ENCODE results near the gene SEMA3A. TPM values are rescaled to one million over a fixed set of nuclear protein-coding genes. Genes with fewer than 3 reads are reported as not detected.

Gene SEMA3A
- total and polyA plus RNA-seq, 8 donors = 6.1 to 32.5 (median 23.8) TPM

GRCh38 chr7:84177758-84178412 lies 16.7 kb downstream of the SEMA3A start:
- Histone ChIP-seq H3K9me3 (no peaks in the 10 kb centered on the region), H3K36me3 (no peaks in the 10 kb centered on the region), H3K27ac (no peak overlapping the region), H3K4me1 (no peaks in the 10 kb centered on the region), H3K4me3 (no peak overlapping the region), H3K27me3 (no peaks in the 10 kb centered on the region)
- intact Hi-C loops (cut with DNase I) = no loop called here
- DNase-seq = no peak
- no peak for TF ChIP-seq CTCF (IDR thresholded peaks at IDR 0.05)
- ATAC-seq = no peak

- Histone ChIP-seq H3K27ac (no peak overlapping the region), H3K9me3 (no peaks in the 10 kb centered on the region), H3K36me3 (no peaks in the 10 kb centered on the region), H3K4me3 (no peak overlapping the region), H3K4me1 (no peaks in the 10 kb centered on the region), H3K27me3 (no peaks in the 10 kb centered on the region)
- TF ChIP-seq CTCF (IDR thresholded peaks at IDR 0.05) = no peak
- ATAC-seq (no peak), DNase-seq (no peak)
- intact Hi-C loops (cut with DNase I) = no loop called here
Measured at GRCh38 chr7:84176716-84177115, 17.9 kb downstream of the SEMA3A start.

- DNase-seq = no peak
- no peak overlapping the region for H3K27ac ChIP-seq
- intact Hi-C loops (cut with DNase I) = no loop called here
- H3K9me3 ChIP-seq = no peaks in the 10 kb centered on the region
- TF ChIP-seq CTCF (IDR thresholded peaks at IDR 0.05) = no peak
- no peak overlapping the region for H3K4me3 ChIP-seq
- no peaks in the 10 kb centered on the region for H3K36me3 ChIP-seq
- no peak for ATAC-seq
- H3K4me1 ChIP-seq = no peaks in the 10 kb centered on the region
- no peaks in the 10 kb centered on the region for H3K27me3 ChIP-seq
Measured at GRCh38 chr7:84175461-84175860, 19.1 kb downstream of the SEMA3A start.

- H3K4me3 ChIP-seq = no peak overlapping the region
- intact Hi-C loops (cut with DNase I) = no loop called here
- ATAC-seq (no peak), DNase-seq (no peak)
- H3K27ac ChIP-seq = no peak overlapping the region
- H3K4me1 ChIP-seq = no peaks in the 10 kb centered on the region
- H3K27me3 ChIP-seq = no peaks in the 10 kb centered on the region
- no peaks in the 10 kb centered on the region for H3K36me3 ChIP-seq
- TF ChIP-seq CTCF (IDR thresholded peaks at IDR 0.05) = no peak
- H3K9me3 ChIP-seq = no peaks in the 10 kb centered on the region
Measured at GRCh38 chr7:84170646-84171045, 23.9 kb downstream of the SEMA3A start.

GRCh38 chr7:84162584-84162983 lies 32.0 kb downstream of the SEMA3A start:
- H3K9me3 ChIP-seq = no peaks in the 10 kb centered on the region
- no peak for DNase-seq
- intact Hi-C loops (cut with DNase I) = no loop called here

More at GRCh38 chr7:84162584-84162983, 32.0 kb downstream of the SEMA3A start:
- H3K27me3 ChIP-seq = no peaks in the 10 kb centered on the region
- no peaks in the 10 kb centered on the region for H3K4me1 ChIP-seq
- no peak for TF ChIP-seq CTCF (IDR thresholded peaks at IDR 0.05)
- no peak for ATAC-seq
- no peaks in the 10 kb centered on the region for H3K36me3 ChIP-seq
- no peak overlapping the region for H3K4me3 ChIP-seq
- H3K27ac ChIP-seq = no peak overlapping the region
